A549 treated with AZD2906 at 1 μM for 4 hours (cell line): ENCODE results near the gene FAM32A. TPM values are rescaled to one million over a fixed set of nuclear protein-coding genes. Genes with fewer than 3 reads are reported as not detected.

Experiments used
- total RNA-seq: library from RNA; stranded (reverse); fragments of 200-300 nt; extraction: Qiagen RNA extraction; gene quantifications from 5 replicates; pipeline ENCODE4 v1.2.3, GENCODE V29; 2022

Gene FAM32A
- total RNA-seq: 93.0 to 96.1 TPM (median 93.9 TPM) in 5 replicates

DNA sequence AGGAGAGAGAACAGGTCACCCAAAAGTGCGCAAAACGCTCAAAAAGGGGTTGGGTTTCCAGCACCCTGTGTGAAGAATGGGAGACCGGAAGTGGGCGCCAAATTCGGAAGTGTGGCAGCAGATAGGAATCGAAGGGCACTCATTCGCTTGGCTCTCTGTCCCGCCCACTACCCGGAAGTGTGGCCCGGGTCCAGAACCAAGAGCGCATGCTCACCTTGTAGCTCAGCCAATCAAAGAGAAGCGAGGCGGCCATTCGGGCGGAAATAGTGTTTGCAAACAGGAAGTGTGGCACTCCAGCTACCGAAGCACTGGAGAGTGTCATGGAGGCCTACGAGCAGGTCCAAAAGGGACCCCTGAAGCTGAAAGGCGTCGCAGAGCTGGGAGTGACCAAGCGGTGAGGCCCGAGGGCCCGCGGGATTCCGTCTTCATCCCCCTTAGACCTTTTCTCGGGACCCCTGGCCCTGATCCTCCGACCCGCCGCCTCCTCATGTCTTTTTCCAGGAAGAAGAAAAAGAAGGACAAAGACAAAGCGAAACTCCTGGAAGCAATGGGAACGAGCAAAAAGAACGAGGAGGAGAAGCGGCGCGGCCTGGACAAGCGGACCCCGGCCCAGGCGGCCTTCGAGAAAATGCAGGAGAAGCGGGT, at the start of gene FAM32A:
Gene FAM32A (plus strand): TSS at position 288 of the 645 bp plus-strand sequence. CDS start 33 bp downstream, at position 321.

DNA sequence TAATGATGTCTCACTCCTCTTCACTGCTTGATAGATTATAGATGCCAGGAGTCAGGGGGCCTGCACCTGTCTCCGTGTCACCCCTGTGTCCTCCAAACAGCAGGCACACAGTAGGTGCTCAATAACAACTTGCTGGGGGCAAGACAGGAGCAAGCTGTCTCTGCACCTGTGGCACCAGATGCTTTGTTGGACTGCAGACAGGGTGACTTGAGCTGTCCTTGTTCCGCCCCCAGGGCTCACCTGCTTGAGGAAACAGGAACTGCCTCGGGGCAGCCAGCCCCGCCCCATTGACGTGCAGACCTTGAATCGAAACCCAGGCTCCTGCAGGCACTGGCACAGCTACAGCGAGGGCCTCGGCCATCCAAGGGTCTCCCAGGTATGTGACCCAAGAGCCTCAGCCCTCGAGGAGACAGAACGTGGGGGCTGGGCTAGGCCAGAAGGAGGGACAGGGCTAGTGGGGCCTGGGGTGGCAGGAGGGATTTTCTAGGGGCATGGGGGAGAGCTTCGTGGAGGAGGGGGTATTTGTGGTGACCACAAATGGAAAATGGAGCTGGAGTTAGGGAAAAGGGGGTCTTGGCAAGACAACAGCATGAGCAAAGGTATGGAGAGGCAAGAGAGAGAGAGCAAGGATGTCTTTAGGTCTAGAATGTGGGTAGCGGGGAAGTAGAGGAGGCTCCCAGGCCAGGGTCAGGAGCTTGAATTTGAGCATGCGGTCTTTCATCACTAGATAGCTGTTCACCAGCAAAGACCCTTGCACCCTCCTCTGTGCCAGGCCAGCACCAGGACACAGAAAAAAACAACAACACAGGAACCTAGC, 41.6 kb upstream of the FAM32A start, which contains the start of gene HSH2D:
Gene HSH2D (plus strand): TSS at position 287 of the 817 bp plus-strand sequence. CDS start 5,066 bp downstream, outside the sequence.

DNA sequence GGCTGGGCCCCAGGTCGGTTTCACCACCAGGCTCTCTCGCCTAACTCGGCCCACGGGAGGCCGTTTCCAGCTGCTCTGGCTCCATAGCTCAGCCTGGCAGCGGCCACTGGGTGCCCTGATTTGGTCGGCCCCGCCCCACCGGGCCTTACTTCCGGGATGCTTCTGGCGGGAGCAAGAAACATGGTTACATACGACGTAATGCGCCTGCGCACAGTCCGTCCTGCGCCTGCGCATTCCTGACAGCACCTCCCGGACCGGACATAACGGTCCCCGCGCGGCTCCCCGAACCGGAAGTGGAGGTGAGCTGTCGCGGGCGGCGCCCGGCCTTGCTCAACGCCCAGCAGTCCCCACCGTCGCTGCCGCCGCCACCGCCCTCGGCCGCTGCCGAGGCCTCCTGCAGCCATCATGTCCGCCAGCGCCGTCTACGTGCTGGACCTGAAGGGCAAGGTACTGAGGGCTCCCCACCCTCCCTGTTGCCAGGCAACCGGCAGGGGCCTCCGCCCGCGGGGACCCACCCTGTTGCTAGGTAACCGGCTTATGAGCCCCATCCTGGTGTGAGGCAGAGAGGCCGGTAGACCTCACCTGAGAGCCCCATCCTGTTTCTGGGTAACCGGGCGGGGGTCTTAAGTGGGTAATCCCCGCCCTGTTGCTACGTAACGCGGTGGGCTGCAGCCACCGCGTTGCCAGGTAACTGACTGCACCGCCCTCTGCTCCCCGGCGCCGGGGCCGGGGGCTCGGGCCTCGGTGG, 12.6 kb downstream of the FAM32A start, which contains the start of gene AP1M1:
Gene AP1M1 (plus strand): TSS at position 290 of the 748 bp plus-strand sequence. CDS start 116 bp downstream, at position 406.

Other genes starting within 250 kb of the FAM32A start
- gene OR10H4, start 236.4 kb upstream of the FAM32A start, total RNA-seq: not detected in 5 replicates
- 380 to 506 TPM (median 445 TPM) in 5 replicates for gene TPM4, start 108.9 kb upstream of the FAM32A start, total RNA-seq
- 47.7 to 103 TPM (median 50.2 TPM) in 5 replicates for gene RAB8A, start 73.5 kb upstream of the FAM32A start, total RNA-seq
- gene HSH2D, start 41.7 kb upstream of the FAM32A start, total RNA-seq: 0.06 to 0.09 TPM (median 0.08 TPM) in 4 of 5 replicates, not detected in the other
- gene CIB3, start 11.9 kb upstream of the FAM32A start, total RNA-seq: not detected in 5 replicates
- 62.4 to 71.5 TPM (median 70.9 TPM) in 5 replicates for gene AP1M1, start 12.5 kb downstream of the FAM32A start, total RNA-seq
- gene KLF2, start 139.4 kb downstream of the FAM32A start, total RNA-seq: 13.1 to 34.2 TPM (median 27.7 TPM) in 5 replicates